HFFc6 (cell line): Measurements from ENCODE around the gene ZNF200. TPM values are rescaled to one million over a fixed set of nuclear protein-coding genes. Genes with fewer than 3 reads are reported as not detected.

Experiments
- DNase-seq: peaks from one replicate; pipeline ENCODE4 v3.0.0-alpha.2; 2018
- H3K27ac Mint-ChIP-seq: 2 replicates; pipeline ENCODE4 v1.8.0; 2020; ENCODE audit warnings: mild to moderate bottlenecking, mixed read lengths
- H3K27me3 Mint-ChIP-seq: 2 replicates; pipeline ENCODE4 v1.8.0; 2021; ENCODE audit warnings: mild to moderate bottlenecking, moderate library complexity, mixed read lengths; ENCODE audit not compliant: insufficient read depth
- H3K36me3 Mint-ChIP-seq: 2 replicates; pipeline ENCODE4 v1.8.0; 2021; ENCODE audit warnings: low read depth, mixed read lengths
- H3K4me1 Mint-ChIP-seq: 2 replicates; pipeline ENCODE4 v1.8.0; 2020; ENCODE audit warnings: low read depth, mixed read lengths
- H3K4me3 Mint-ChIP-seq: 2 replicates; pipeline ENCODE4 v1.8.0; 2020; ENCODE audit warnings: mild to moderate bottlenecking, moderate library complexity, mixed read lengths
- H3K9me3 Mint-ChIP-seq: 2 replicates; pipeline ENCODE4 v1.8.0; 2020; ENCODE audit warnings: mild to moderate bottlenecking, mixed read lengths
- total RNA-seq, 6 experiments: library from RNA; stranded (reverse); fragmentation: NEBNext Ultra II Directional; extraction: Animal tissue kit (Norgen Biotek cat#: 25700); gene quantifications; 2 replicates in 1 of 6; 3 replicates in 5 of 6; pipeline ENCODE4 v1.2.3, GENCODE V29; 2021
- TF ChIP-seq, protein P1 (sequence below): fragments of 200-600 bp; sonication (generic); IDR thresholded peaks from 2 replicates; pipeline ENCODE4 v1.5.0; 2021; ENCODE audit warnings: antibody characterized with exemption, mild to moderate bottlenecking

Gene ZNF200
- total RNA-seq, 6 experiments from 2014 or later, result 5.1 to 6.3 (median 5.7) TPM

DNA sequence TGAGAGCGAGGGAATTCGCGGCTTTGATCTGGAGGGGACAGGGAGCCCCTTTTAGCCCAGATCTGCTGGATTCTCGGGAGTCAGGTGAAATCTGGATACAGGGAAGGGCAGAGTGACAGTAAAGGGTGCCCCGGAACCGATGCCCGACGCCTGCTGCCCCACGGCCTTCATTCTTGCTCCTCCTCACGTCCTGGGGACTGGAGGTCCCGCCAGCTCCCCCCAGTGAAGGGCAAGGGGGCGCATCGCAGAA lies 46.4 kb downstream of the ZNF200 start:
- peaks cover 43% of the 10 kb centered on the region for H3K4me1 Mint-ChIP-seq
- peak overlapping the region; percentile 94 for H3K4me3 Mint-ChIP-seq
- no peaks in the 10 kb centered on the region; the same call in 1 of the 2 replicates for H3K9me3 Mint-ChIP-seq
- H3K36me3 Mint-ChIP-seq, result no peaks in the 10 kb centered on the region
- DNase-seq, result no peak
- TF ChIP-seq, protein P1, sequence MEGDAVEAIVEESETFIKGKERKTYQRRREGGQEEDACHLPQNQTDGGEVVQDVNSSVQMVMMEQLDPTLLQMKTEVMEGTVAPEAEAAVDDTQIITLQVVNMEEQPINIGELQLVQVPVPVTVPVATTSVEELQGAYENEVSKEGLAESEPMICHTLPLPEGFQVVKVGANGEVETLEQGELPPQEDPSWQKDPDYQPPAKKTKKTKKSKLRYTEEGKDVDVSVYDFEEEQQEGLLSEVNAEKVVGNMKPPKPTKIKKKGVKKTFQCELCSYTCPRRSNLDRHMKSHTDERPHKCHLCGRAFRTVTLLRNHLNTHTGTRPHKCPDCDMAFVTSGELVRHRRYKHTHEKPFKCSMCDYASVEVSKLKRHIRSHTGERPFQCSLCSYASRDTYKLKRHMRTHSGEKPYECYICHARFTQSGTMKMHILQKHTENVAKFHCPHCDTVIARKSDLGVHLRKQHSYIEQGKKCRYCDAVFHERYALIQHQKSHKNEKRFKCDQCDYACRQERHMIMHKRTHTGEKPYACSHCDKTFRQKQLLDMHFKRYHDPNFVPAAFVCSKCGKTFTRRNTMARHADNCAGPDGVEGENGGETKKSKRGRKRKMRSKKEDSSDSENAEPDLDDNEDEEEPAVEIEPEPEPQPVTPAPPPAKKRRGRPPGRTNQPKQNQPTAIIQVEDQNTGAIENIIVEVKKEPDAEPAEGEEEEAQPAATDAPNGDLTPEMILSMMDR, result no peak
- peaks cover 21% of the 10 kb centered on the region for H3K27me3 Mint-ChIP-seq
- H3K27ac Mint-ChIP-seq, result peak overlapping the region; percentile 81

DNA sequence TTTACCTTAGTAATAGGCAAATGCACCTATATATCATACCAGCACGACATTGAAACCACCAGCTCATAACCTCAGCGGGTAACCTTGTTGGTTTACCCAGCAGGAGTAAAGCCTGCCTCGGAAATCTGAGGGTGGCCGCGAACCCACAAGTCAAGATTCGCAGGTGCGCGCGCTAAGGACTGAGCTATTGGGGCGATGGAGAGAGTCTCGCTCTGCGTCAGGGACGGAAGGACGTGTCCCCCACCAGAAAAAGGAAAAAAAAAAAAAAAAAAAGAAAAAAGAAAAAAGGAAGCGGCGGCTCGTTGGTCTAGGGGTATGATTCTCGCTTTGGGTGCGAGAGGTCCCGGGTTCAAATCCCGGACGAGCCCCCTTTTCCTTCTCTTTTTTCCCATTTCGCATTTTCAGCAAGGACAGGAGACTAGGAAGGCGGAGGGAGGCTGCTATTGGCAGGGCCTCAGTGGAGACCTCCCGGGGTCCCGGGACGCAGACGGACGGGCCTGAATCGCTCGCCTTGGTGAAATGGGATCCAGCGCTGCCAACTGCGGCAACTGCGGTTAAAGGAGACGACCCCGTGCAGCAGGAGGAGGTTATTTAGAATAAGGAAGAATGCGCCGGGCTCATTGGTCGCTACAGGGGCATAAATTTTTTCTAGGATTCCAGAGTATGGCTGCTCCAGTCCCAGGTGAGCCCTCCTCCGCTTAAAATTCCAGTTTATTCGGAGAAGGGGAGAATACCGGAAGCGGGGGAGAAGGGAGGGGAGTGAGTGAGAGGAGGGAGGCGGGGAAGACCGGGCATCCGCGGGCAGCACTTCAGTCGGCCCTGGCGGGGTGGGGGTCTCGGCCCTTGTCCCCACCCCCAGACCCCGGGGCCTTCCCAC lies 46.9 kb downstream of the ZNF200 start, which contains the start of gene OR1F1:
Gene OR1F1 (plus strand): TSS at position 407 of the 877 bp plus-strand sequence.
- H3K27me3 Mint-ChIP-seq, result peaks cover 21% of the 10 kb centered on the region
- H3K27ac Mint-ChIP-seq, result peak within 1 kb of the TSS; percentile 81

DNA sequence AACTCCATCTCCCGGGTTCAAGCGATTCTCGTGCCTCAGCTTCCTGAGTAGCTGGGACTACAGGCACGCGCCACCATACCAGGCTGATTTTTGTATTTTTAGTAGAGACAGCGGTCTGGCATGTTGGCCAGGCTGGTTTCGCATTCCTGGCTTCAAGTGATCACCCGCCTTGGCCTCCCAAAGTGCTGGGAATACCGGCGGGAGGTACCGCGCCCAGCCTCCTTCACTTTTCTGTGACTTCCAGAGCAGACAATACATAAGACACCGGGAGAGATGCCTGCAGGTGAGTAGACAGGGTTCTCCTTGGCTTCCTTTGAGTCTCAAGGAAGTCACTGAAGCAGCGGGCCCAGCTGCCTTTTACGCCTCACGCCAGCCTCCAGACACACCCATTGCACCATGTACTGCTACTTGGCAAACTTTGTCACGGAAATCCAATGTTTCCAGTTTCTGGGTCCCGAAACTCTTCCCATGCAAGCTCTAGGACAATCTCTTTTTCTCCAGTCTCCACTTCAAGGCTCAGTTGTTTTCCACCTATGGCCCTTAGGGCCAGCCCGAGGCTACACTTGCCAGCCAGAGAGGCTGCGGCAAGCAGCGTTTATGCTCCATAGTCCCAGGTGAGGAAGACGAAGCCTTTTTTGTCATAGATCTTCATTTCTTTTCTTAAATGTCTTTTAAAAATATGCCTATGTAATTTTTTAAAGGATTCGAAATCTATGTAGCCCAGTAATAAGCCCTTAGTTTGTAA lies 47.8 kb downstream of the ZNF200 start:
- peaks cover 24% of the 10 kb centered on the region for H3K27me3 Mint-ChIP-seq
- TF ChIP-seq, protein P1, result no peak
- H3K4me3 Mint-ChIP-seq, result no peak overlapping the region; the same call in 1 of the 2 replicates

More for the DNA sequence above, 46.9 kb downstream of the ZNF200 start, which contains the start of gene OR1F1:
- peaks cover 46% of the 10 kb centered on the region for H3K4me1 Mint-ChIP-seq
- DNase-seq, result peak; percentile 92
- TF ChIP-seq, protein P1, result no peak
- no peaks in the 10 kb centered on the region for H3K36me3 Mint-ChIP-seq
- no peaks in the 10 kb centered on the region; the same call in 1 of the 2 replicates for H3K9me3 Mint-ChIP-seq
- peak within 1 kb of the TSS; percentile 94 for H3K4me3 Mint-ChIP-seq

DNA sequence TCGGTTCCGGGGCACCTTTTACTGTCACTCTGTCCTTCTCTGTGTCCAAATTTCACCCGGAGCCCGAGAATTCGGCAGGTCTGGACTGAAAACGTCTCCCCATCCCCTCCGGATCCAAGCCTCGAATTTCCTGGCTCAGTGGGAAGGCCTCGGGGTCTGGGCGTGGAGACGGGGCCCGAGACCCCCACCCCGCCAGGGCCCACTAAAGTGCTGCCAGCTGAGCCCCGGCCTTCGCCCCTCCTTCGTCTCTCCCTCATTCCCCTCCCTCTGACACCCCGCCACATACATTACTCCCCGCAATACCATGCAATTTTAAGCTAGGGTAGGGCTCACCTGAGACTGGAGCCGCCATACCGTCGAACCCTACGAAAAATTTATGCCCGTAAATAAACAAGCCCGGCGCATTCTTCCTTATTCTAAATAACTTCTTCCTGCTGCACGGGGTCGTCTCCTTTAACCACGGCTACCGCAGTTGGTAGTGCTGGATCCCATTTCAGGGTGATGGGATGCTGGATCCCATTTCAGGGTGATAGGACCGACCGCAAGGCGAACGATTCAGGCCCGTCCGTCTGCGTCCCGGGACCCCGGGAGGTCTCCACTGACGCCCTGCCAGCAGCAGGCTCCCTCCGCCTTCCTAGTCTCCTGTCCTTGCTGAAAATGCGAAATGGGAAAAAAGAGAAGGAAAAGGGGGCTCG lies 51.4 kb downstream of the ZNF200 start:
- H3K36me3 Mint-ChIP-seq, result no peaks in the 10 kb centered on the region
- no peaks in the 10 kb centered on the region; the same call in 1 of the 2 replicates for H3K9me3 Mint-ChIP-seq
- H3K4me1 Mint-ChIP-seq, result peaks cover 25% of the 10 kb centered on the region
- peak overlapping the region; percentile 42; the same call in 1 of the 2 replicates for H3K27ac Mint-ChIP-seq
- DNase-seq, result no peak
- peak overlapping the region; percentile 95 for H3K4me3 Mint-ChIP-seq
- H3K27me3 Mint-ChIP-seq, result peaks cover 23% of the 10 kb centered on the region
- TF ChIP-seq, protein P1, result 0 out of 2 replicates have a peak, but pooled peaks have one; percentile 20

More for the DNA sequence above, 47.8 kb downstream of the ZNF200 start:
- no peaks in the 10 kb centered on the region; the same call in 1 of the 2 replicates for H3K9me3 Mint-ChIP-seq
- H3K36me3 Mint-ChIP-seq, result no peaks in the 10 kb centered on the region
- no peak for DNase-seq
- no peak overlapping the region for H3K27ac Mint-ChIP-seq
- H3K4me1 Mint-ChIP-seq, result peaks cover 46% of the 10 kb centered on the region
